Sigmoid colon (tissue), 4 donors: Measurements from ENCODE around the gene NCKAP5L.

ENCODE experiments used
- EP300 ChIP-seq, 4 donors: sonication (generic); formaldehyde crosslinking; IDR thresholded peaks; one replicate each; pipeline ENCODE4 v1.6.1; 2017; ENCODE audit warnings: antibody characterized with exemption in 4 of 4
- TF ChIP-seq, protein P1 (sequence below), 4 experiments: fragments of 450-650 bp in 3 of 4; fragments of 200-600 bp in 1 of 4; IDR thresholded peaks; one replicate each; pipeline ENCODE4 v1.5.1; 2016 to 2019; ENCODE audit warnings: antibody characterized with exemption in 4 of 4, mild to moderate bottlenecking in 3 of 4, moderate library complexity in 2 of 4

DNA sequence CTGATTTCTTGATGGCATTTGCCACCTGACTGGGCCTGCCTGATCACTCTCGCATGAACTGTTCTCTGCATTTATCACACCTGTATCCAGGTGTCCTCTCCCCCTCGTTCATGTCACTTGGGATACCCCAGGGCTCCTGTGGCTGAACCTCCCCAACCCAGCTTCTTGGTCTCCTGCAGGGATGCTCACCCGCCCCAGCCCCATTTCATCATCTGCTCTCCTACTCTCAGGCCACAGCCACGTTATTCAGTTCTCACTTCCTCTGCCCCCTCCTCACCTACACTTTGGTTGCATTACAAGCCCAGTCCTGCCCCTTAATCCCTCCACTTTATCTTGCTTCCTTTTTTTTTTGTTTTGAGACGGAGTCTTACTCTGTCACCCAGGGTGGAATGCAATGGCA, 51.4 kb downstream of the NCKAP5L start:
- TF ChIP-seq, protein P1, sequence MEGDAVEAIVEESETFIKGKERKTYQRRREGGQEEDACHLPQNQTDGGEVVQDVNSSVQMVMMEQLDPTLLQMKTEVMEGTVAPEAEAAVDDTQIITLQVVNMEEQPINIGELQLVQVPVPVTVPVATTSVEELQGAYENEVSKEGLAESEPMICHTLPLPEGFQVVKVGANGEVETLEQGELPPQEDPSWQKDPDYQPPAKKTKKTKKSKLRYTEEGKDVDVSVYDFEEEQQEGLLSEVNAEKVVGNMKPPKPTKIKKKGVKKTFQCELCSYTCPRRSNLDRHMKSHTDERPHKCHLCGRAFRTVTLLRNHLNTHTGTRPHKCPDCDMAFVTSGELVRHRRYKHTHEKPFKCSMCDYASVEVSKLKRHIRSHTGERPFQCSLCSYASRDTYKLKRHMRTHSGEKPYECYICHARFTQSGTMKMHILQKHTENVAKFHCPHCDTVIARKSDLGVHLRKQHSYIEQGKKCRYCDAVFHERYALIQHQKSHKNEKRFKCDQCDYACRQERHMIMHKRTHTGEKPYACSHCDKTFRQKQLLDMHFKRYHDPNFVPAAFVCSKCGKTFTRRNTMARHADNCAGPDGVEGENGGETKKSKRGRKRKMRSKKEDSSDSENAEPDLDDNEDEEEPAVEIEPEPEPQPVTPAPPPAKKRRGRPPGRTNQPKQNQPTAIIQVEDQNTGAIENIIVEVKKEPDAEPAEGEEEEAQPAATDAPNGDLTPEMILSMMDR (IDR thresholded peaks at IDR 0.05): no peak
- no peak for TF ChIP-seq EP300 (IDR thresholded peaks at IDR 0.05)
